ENCODE data around the gene RUNX3. TPM values are rescaled to one million over a fixed set of nuclear protein-coding genes. Genes with fewer than 3 reads are reported as not detected.

RUNX3 gene
- polyA plus RNA-seq, 3 donors, result 4.4 to 27.9 (median 6.7) TPM

GRCh38 chr1:24906760-24907490 is 23.2 kb downstream of the RUNX3 start:
- intact Hi-C loops (cut with micrococcal nuclease), result no loop called here
- peaks cover 0 to 1% (median 0%) of the 10 kb centered on the region in 3 donors for H3K27me3 Mint-ChIP-seq (ENCODE audit: low read depth in 3 of 3)
- no peak overlapping the region for H3K4me3 ChIP-seq (replicated peaks in 1 of 3; ENCODE audit: low read depth in 2 of 3, low read length in 3 of 3)
- DNase-seq, result no peak
- no peak overlapping the region for H2AFZ ChIP-seq (ENCODE audit: insufficient read depth, low read depth, low read length, poor library complexity, severe bottlenecking)
- peaks cover 2 to 9% (median 5%) of the 10 kb centered on the region in 7 donors for H3K9me3 Mint-ChIP-seq
- WGBS (ENCODE audit: insufficient coverage), result 94% methylated on average over 12 of the region's 20 CpGs
- no peaks in the 10 kb centered on the region for H3K27me3 ChIP-seq (ENCODE audit: control insufficient read depth in 2 of 2, insufficient read depth in 2 of 2, low read length in 2 of 2)
- peaks cover 17% of the 10 kb centered on the region for H3K4me1 Mint-ChIP-seq
- H3K9me3 ChIP-seq (replicated peaks in 1 of 2; ENCODE audit: control insufficient read depth in 1 of 2, insufficient read depth in 1 of 2, low read length in 2 of 2), result peaks cover 0 to 2% of the 10 kb centered on the region in 2 donors
- H3K4me2 ChIP-seq (replicated peaks; ENCODE audit: extremely low read depth, low read length, poor library complexity, severe bottlenecking), result no peak overlapping the region
- no peaks in the 10 kb centered on the region for H3K79me2 ChIP-seq (ENCODE audit: insufficient read depth, low read length)
- H3K4me1 ChIP-seq (ENCODE audit: control insufficient read depth in 1 of 2, insufficient read depth in 2 of 2, low read length in 2 of 2), result peaks cover 5 to 8% of the 10 kb centered on the region in 2 donors
- no peak for TF ChIP-seq CTCF (IDR thresholded peaks at IDR 0.05)
- H3K4me3 Mint-ChIP-seq, result no peak overlapping the region
- H3K36me3 Mint-ChIP-seq, result peaks cover 42 to 57% of the 10 kb centered on the region in 2 donors
- peaks cover 89% of the 10 kb centered on the region for H4K20me1 ChIP-seq (ENCODE audit: insufficient read depth, low read length)
- H3K9ac ChIP-seq (ENCODE audit: insufficient read depth, low read length, poor library complexity, severe bottlenecking), result no peak overlapping the region
- no peak overlapping the region for H3K27ac ChIP-seq (ENCODE audit: low read depth in 1 of 2, low read length in 2 of 2)
- peaks cover 25 to 68% of the 10 kb centered on the region in 2 donors for H3K36me3 ChIP-seq (replicated peaks in 1 of 2; ENCODE audit: control insufficient read depth in 1 of 2, insufficient read depth in 2 of 2, low read length in 2 of 2)
- H3K27ac Mint-ChIP-seq, result no peak overlapping the region

DNA sequence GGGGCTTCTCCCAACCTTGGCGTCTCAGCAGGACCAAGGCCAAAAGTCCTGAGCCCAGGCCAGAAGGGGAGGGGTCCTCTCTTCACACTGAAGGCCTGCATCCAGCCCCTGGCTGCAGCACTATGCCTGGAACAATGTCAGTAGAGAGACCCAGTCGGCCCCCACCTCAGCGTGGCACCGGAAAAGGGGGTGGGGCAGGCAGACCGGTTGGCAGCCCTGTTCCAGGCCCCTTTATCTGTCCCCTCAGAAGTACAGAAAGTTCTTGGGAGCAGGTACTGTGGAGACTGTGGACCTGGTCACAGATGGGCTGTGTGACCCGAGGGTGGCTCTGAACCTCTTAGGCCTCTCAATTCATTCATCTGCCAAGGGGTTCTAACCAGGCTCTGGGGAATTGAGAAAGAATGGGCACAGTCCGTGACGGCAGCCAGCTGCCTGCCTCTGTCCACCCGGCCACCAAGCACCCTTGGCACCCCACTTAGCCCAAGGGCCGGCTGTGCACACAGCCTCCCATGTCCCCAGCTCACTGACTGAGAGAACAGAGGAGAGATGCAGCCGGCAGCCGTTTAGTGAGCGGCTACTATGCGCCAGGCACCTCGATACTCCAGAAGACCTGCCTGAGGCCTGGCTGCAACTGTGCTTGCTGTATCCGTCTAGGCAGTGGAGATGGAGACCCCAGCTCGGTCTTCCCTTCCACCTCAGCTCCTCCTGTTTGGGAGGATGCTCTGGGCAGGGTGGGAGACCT is 23.9 kb downstream of the RUNX3 start:
- intact Hi-C loops (cut with micrococcal nuclease), result no loop called here
- Mint-ChIP-seq H3K36me3 (peaks cover 39 to 58% of the 10 kb centered on the region in 2 donors), H3K4me3 (no peak overlapping the region), H3K9me3 (peaks cover 2 to 9% (median 5%) of the 10 kb centered on the region in 7 donors), H3K27me3 (ENCODE audit: low read depth in 3 of 3) (peaks cover 0 to 1% (median 0%) of the 10 kb centered on the region in 3 donors), H3K4me1 (peaks cover 12% of the 10 kb centered on the region), H3K27ac (no peak overlapping the region)
- H3K9ac ChIP-seq (ENCODE audit: insufficient read depth, low read length, poor library complexity, severe bottlenecking), result no peak overlapping the region
- H4K20me1 ChIP-seq (ENCODE audit: insufficient read depth, low read length), result peaks cover 85% of the 10 kb centered on the region
- H3K27me3 ChIP-seq (ENCODE audit: control insufficient read depth in 2 of 2, insufficient read depth in 2 of 2, low read length in 2 of 2), result no peaks in the 10 kb centered on the region
- H3K27ac ChIP-seq (ENCODE audit: low read depth in 1 of 2, low read length in 2 of 2), result no peak overlapping the region
- peaks cover 5 to 8% of the 10 kb centered on the region in 2 donors for H3K4me1 ChIP-seq (ENCODE audit: control insufficient read depth in 1 of 2, insufficient read depth in 2 of 2, low read length in 2 of 2)
- no peaks in the 10 kb centered on the region for H3K79me2 ChIP-seq (ENCODE audit: insufficient read depth, low read length)
- WGBS (ENCODE audit: insufficient coverage), result 97% methylated on average over 8 of the region's 17 CpGs
- no peak overlapping the region for H3K4me3 ChIP-seq (replicated peaks in 1 of 3; ENCODE audit: low read depth in 2 of 3, low read length in 3 of 3)
- H3K36me3 ChIP-seq (replicated peaks in 1 of 2; ENCODE audit: control insufficient read depth in 1 of 2, insufficient read depth in 2 of 2, low read length in 2 of 2), result peaks cover 25 to 70% of the 10 kb centered on the region in 2 donors
- H2AFZ ChIP-seq (ENCODE audit: insufficient read depth, low read depth, low read length, poor library complexity, severe bottlenecking), result no peak overlapping the region
- peaks cover 0 to 2% of the 10 kb centered on the region in 2 donors for H3K9me3 ChIP-seq (replicated peaks in 1 of 2; ENCODE audit: control insufficient read depth in 1 of 2, insufficient read depth in 1 of 2, low read length in 2 of 2)
- DNase-seq, result no peak
- TF ChIP-seq CTCF (IDR thresholded peaks at IDR 0.05), result no peak
- H3K4me2 ChIP-seq (replicated peaks; ENCODE audit: extremely low read depth, low read length, poor library complexity, severe bottlenecking), result no peak overlapping the region
